HCT116 (cell line): ENCODE data around the gene ADARB2. TPM values are rescaled to one million over a fixed set of nuclear protein-coding genes. Genes with fewer than 3 reads are reported as not detected.
"Not testable (repeated sequence)": the region's sequence is repeated elsewhere in the genome, so short reads cannot be mapped to it uniquely, and the experiment has no call there.

Experiments
- ATAC-seq: fragments of 200-7000 bp; cut with Tn5 transposase; 2 replicates; pipeline ENCODE4 v1.9.1; 2020; ENCODE audit warnings: mild to moderate bottlenecking, moderate library complexity
- BruUV-seq: library from RNA; stranded (reverse); fragments of 400-500 nt; replicated peaks from 2 replicates; lab custom pipeline; 2021; lab: Mats Ljungman, UMichigan
- CTCF ChIA-PET: fragments of 300-600 bp; sonication (Branson Sonifier 250); formaldehyde crosslinking; loops from one replicate; lab custom pipeline; 2021; ENCODE audit warnings: antibody characterized with exemption; lab: Charles Lee
- POLR2A ChIA-PET: fragments of 300-600, 350-600 bp; sonication (Branson Sonifier 250); formaldehyde crosslinking; loops from one replicate; lab custom pipeline; 2021; ENCODE audit warnings: antibody characterized with exemption; lab: Charles Lee
- RAD21 ChIA-PET, 2 experiments: fragments of 300-600 bp; sonication (Branson Sonifier 250); formaldehyde crosslinking; loops; one replicate each; lab custom pipeline; 2023; ENCODE audit warnings: low total read pairs in 2 of 2; ENCODE audit not compliant: uncharacterized antibody in 2 of 2, unreplicated experiment in 2 of 2, low non-redundant PET in 1 of 2; lab: Charles Lee
- DNase-seq: peaks from one replicate; pipeline ENCODE4 v3.0.0-alpha.2; 2010; ENCODE audit warnings: low read depth, low spot score
- H2AFZ ChIP-seq: fragments of 200-600 bp; shearing (Covaris generic), sonication (generic); 2 replicates; pipeline ENCODE4 v1.6.1; 2017; ENCODE audit warnings: low read depth, mixed run types, mixed read lengths, antibody characterized with exemption, low read length; ENCODE audit not compliant: poor library complexity, severe bottlenecking
- H3K27ac ChIP-seq: 2 replicates; pipeline ENCODE4 v1.5.1; 2012; ENCODE audit warnings: low read depth, low read length
- H3K27me3 ChIP-seq: fragments of 200-600 bp; sonication (generic); 2 replicates; pipeline ENCODE4 v1.6.1; 2016; ENCODE audit warnings: mixed run types, low read length, mixed read lengths; ENCODE audit not compliant: insufficient read depth
- H3K36me3 ChIP-seq, 2 experiments: fragments of 200-500 bp in 1 of 2; fragments of 200-600 bp in 1 of 2; sonication (Bioruptor generic) in 1 of 2; sonication (generic) in 1 of 2; 2 replicates each; pipeline versions ENCODE4 v1.5.1 to v1.6.1; 2014 to 2016; ENCODE audit warnings: low read length in 2 of 2, inconsistent platforms in 1 of 2, mixed read lengths in 1 of 2, mixed run types in 1 of 2; ENCODE audit not compliant: insufficient read depth in 2 of 2, control insufficient read depth in 1 of 2
- H3K4me1 ChIP-seq, 2 experiments: fragments of 200-600 bp in 1 of 2; sonication (generic) in 1 of 2; 2 replicates each; pipeline versions ENCODE4 v1.5.1 to v1.6.1; 2012 to 2017; ENCODE audit warnings: low read length in 2 of 2, inconsistent platforms in 1 of 2, mild to moderate bottlenecking in 1 of 2, mixed read lengths in 1 of 2, mixed run types in 1 of 2, moderate library complexity in 1 of 2; ENCODE audit not compliant: insufficient read depth in 2 of 2, control insufficient read depth in 1 of 2
- H3K4me2 ChIP-seq: fragments of 200-600 bp; sonication (generic); 2 replicates; pipeline ENCODE4 v1.6.1; 2017; ENCODE audit warnings: mixed run types, low read length, mixed read lengths
- H3K4me3 ChIP-seq, 2 experiments: fragments of 200-600 bp in 1 of 2; sonication (generic) in 1 of 2; replicated peaks in 1 of 2; 2 replicates each; pipeline ENCODE4 v1.5.1; 2011 to 2016; ENCODE audit warnings: low read length in 2 of 2, control low read depth in 1 of 2, low read depth in 1 of 2, mild to moderate bottlenecking in 1 of 2, mixed read lengths in 1 of 2, mixed run types in 1 of 2
- H3K79me2 ChIP-seq: fragments of 200-600 bp; sonication (generic); 2 replicates; pipeline ENCODE4 v1.6.1; 2017; ENCODE audit warnings: mild to moderate bottlenecking, mixed run types, low read length, moderate library complexity, mixed read lengths; ENCODE audit not compliant: insufficient read depth
- H3K9ac ChIP-seq: fragments of 200-600 bp; sonication (generic); 2 replicates; pipeline ENCODE4 v1.6.1; 2016; ENCODE audit warnings: low read length, mixed read lengths
- H3K9me2 ChIP-seq: fragments of 200-600 bp; sonication (generic), shearing (Covaris generic); 2 replicates; pipeline ENCODE4 v1.6.1; 2017; ENCODE audit warnings: mixed run types, mild to moderate bottlenecking, moderate library complexity; ENCODE audit not compliant: insufficient read depth
- H3K9me3 ChIP-seq, 2 experiments: fragments of 200-500 bp in 1 of 2; fragments of 200-600 bp in 1 of 2; sonication (Bioruptor generic) in 1 of 2; sonication (generic) in 1 of 2; 2 replicates each; pipeline ENCODE4 v1.6.1; 2014 to 2017; ENCODE audit warnings: low read length in 2 of 2, mixed read lengths in 2 of 2, inconsistent platforms in 1 of 2, low read depth in 1 of 2, mild to moderate bottlenecking in 1 of 2, mixed run types in 1 of 2, moderate library complexity in 1 of 2; ENCODE audit not compliant: control insufficient read depth in 1 of 2, insufficient read depth in 1 of 2
- H4K20me1 ChIP-seq: fragments of 200-600 bp; sonication (generic), shearing (Covaris generic); 2 replicates; pipeline ENCODE4 v1.6.1; 2017; ENCODE audit warnings: mixed run types, mild to moderate bottlenecking, moderate library complexity; ENCODE audit not compliant: insufficient read depth
- CBX3 ChIP-seq: IDR thresholded peaks from 2 replicates; pipeline ENCODE4 v1.6.1; 2012; ENCODE audit warnings: low read depth
- EZH2 ChIP-seq: fragments of 200-600 bp; sonication (generic); IDR thresholded peaks from 2 replicates; pipeline ENCODE4 v1.6.1; 2017; ENCODE audit warnings: antibody characterized with exemption, mixed run types
- JUND ChIP-seq: IDR thresholded peaks from 2 replicates; pipeline ENCODE4 v1.6.1; 2012
- SIN3A ChIP-seq: IDR thresholded peaks from 2 replicates; pipeline ENCODE4 v1.6.1; 2012; ENCODE audit warnings: low read depth
- YY1 ChIP-seq: IDR thresholded peaks from 2 replicates; pipeline ENCODE4 v1.6.1; 2011; ENCODE audit warnings: low read length, low read depth, moderate library complexity, mild to moderate bottlenecking; ENCODE audit not compliant: insufficient replicate concordance; ENCODE audit errors: extremely low read depth
- ZNF274 ChIP-seq: fragments of 200-500 bp; sonication (Bioruptor generic); IDR thresholded peaks from 2 replicates; pipeline ENCODE4 v1.6.1; 2014; ENCODE audit warnings: mild to moderate bottlenecking, low read depth, low read length, inconsistent platforms
- intact Hi-C: fragments of 100-400 bp; cut with micrococcal nuclease; formaldehyde crosslinking; loops from 2 replicates; pipeline ENCODE4 v1.10.0; 2022
- total RNA-seq: library from RNA; stranded (reverse); gene quantifications from one replicate; pipeline ENCODE4 v1.2.1, GENCODE V29; 2021; ENCODE audit not compliant: unreplicated experiment
- TF ChIP-seq, protein P1 (sequence below): IDR thresholded peaks from 2 replicates; pipeline ENCODE4 v1.6.1; 2012
- TF ChIP-seq, protein P2 (sequence below): IDR thresholded peaks from 2 replicates; pipeline ENCODE4 v1.6.1; 2012; ENCODE audit warnings: low read depth

The ADARB2 gene
- total RNA-seq, 1 experiment from 2014 or later: not detected

DNA sequence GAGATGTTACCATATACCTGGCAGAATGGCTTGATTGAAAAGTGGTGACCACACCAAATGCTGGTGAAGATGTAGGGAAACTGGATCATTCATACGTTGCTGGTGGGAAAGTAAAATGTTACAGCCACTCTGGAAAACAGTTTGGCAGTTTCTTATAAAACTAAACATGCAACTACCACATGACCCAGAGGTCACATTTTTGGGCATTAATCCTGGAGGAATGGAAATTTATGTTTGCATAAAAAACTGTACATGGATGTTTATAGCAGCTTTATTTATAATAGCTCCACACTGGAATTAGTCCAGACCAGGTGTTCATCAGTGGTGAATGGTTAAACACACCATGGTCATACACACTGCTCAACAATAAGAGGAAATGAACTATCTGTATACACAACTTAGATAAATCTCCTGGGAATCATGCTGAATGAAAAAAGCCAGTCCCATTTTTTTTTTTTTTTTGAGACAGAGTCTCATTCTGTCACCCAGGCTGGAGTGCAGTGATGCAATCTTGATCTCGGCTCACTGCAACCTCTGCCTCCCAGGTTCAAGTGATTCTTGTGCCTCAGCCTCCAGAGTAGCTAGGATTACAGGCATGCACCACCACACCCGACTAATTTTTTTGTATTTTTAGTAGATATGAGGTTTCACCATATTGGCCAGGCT lies 309.7 kb downstream of the ADARB2 start:
- ATAC-seq, H3K4me2 ChIP-seq, POLR2A ChIA-PET, H4K20me1 ChIP-seq, H3K36me3 ChIP-seq, DNase-seq, RAD21 ChIA-PET, H3K9me2 ChIP-seq, BruUV-seq, H3K9ac ChIP-seq, H3K79me2 ChIP-seq, H3K27ac ChIP-seq, intact Hi-C loops, H3K4me3 ChIP-seq, H3K4me1 ChIP-seq, H2AFZ ChIP-seq, CTCF ChIA-PET, H3K9me3 ChIP-seq: not testable (repeated sequence)
- peaks cover 15% of the 10 kb centered on the region; the same call in 1 of the 2 replicates for H3K27me3 ChIP-seq

DNA sequence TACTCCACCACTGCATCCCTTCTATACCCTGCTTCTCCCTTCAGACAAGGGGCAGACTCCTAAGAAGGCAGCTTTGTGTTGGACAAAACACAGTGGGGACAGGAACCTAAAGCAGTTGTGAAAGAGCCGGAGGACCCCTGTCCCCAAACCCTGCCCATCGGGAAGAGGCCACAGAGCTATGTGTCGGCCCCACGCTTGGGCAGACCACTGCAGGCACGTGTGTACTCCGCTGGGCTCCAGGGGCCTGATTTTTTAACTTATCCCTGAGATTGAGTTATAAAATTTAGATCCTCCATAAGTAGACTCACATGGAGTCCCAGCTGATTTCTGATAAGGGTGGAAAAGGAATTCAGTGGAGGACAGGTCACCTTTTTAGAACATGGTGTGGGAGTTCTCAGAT lies 310.5 kb downstream of the ADARB2 start:
- no peak for ATAC-seq
- no peak overlapping the region for H3K4me2 ChIP-seq
- RAD21 ChIA-PET: no interaction called here
- BruUV-seq: no TSS peak
- no peaks in the 10 kb centered on the region for H3K4me1 ChIP-seq
- H4K20me1 ChIP-seq: no peaks in the 10 kb centered on the region
- no peak overlapping the region for H3K9ac ChIP-seq
- peaks cover 15% of the 10 kb centered on the region; the same call in 1 of the 2 replicates for H3K27me3 ChIP-seq
- POLR2A ChIA-PET: no interaction called here
- intact Hi-C loops: no loop called here
- CTCF ChIA-PET: no interaction called here
- TF ChIP-seq JUND (no peak), SIN3A (no peak), YY1 (no peak), ZNF274 (no peak), EZH2 (no peak), CBX3 (no peak)
- TF ChIP-seq, protein P1, sequence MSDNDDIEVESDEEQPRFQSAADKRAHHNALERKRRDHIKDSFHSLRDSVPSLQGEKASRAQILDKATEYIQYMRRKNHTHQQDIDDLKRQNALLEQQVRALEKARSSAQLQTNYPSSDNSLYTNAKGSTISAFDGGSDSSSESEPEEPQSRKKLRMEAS: no peak
- TF ChIP-seq, protein P2, sequence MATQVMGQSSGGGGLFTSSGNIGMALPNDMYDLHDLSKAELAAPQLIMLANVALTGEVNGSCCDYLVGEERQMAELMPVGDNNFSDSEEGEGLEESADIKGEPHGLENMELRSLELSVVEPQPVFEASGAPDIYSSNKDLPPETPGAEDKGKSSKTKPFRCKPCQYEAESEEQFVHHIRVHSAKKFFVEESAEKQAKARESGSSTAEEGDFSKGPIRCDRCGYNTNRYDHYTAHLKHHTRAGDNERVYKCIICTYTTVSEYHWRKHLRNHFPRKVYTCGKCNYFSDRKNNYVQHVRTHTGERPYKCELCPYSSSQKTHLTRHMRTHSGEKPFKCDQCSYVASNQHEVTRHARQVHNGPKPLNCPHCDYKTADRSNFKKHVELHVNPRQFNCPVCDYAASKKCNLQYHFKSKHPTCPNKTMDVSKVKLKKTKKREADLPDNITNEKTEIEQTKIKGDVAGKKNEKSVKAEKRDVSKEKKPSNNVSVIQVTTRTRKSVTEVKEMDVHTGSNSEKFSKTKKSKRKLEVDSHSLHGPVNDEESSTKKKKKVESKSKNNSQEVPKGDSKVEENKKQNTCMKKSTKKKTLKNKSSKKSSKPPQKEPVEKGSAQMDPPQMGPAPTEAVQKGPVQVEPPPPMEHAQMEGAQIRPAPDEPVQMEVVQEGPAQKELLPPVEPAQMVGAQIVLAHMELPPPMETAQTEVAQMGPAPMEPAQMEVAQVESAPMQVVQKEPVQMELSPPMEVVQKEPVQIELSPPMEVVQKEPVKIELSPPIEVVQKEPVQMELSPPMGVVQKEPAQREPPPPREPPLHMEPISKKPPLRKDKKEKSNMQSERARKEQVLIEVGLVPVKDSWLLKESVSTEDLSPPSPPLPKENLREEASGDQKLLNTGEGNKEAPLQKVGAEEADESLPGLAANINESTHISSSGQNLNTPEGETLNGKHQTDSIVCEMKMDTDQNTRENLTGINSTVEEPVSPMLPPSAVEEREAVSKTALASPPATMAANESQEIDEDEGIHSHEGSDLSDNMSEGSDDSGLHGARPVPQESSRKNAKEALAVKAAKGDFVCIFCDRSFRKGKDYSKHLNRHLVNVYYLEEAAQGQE: no peak
- no peaks in the 10 kb centered on the region for H3K36me3 ChIP-seq
- H3K9me3 ChIP-seq: 0 out of 4 replicates have a peak, but pooled peaks cover 0 to 8% of the 10 kb centered on the region in 2 experiments
- no peaks in the 10 kb centered on the region for H3K9me2 ChIP-seq
- no peak overlapping the region for H3K27ac ChIP-seq
- DNase-seq: no peak
- H3K4me3 ChIP-seq: no peak overlapping the region
- no peak overlapping the region for H2AFZ ChIP-seq
- H3K79me2 ChIP-seq: no peaks in the 10 kb centered on the region
